Measurements from ENCODE around the gene CAST.

- TF ChIP-seq EP300 (IDR thresholded peaks at IDR 0.05) (no peak), CTCF (IDR thresholded peaks at IDR 0.05) (no peak)
Observed at GRCh38 chr5:96616801-96617200, 45.4 kb upstream of the CAST start.
